Measurements from ENCODE around the gene IMMP2L.

DNA sequence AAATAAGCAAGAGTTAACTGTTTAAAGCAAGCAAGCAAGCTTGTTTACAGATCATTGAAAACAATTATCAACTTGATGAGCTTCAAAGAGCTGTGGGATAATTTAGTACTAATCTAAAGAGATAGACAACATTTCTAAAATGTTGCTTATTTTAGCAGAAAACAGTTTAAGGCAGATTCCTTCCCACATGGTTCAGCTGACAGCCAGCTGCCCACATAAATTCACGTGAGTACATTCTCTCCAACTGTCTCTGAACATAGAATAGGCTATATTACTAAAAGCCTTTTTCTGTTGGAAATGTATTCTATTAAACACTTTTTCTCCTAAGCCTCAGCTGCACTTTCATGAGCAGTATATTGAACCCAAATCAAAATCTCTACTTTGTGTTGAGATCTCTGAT is 297.3 kb downstream of the IMMP2L start:
- TF ChIP-seq EZH2 (IDR thresholded peaks at IDR 0.05; ENCODE audit: insufficient read depth, poor library complexity, severe bottlenecking) (no peak), EZH2phosphoT487 (IDR thresholded peaks at IDR 0.05; ENCODE audit: insufficient read depth, low read depth) (no peak)

Data from GM23248 (cell line).